Jurkat, Clone E6-1 (cell line): ENCODE data around the gene USP20.

Experiments used
- DNase-seq: peaks from one replicate; pipeline ENCODE4 v3.0.0-alpha.2; 2011; ENCODE audit warnings: low read depth, low spot score
- H3K4me3 ChIP-seq: 2 replicates; pipeline ENCODE4 v1.5.1; 2011; ENCODE audit warnings: mild to moderate bottlenecking, low read length, control low read depth, moderate library complexity

Gene USP20

DNA sequence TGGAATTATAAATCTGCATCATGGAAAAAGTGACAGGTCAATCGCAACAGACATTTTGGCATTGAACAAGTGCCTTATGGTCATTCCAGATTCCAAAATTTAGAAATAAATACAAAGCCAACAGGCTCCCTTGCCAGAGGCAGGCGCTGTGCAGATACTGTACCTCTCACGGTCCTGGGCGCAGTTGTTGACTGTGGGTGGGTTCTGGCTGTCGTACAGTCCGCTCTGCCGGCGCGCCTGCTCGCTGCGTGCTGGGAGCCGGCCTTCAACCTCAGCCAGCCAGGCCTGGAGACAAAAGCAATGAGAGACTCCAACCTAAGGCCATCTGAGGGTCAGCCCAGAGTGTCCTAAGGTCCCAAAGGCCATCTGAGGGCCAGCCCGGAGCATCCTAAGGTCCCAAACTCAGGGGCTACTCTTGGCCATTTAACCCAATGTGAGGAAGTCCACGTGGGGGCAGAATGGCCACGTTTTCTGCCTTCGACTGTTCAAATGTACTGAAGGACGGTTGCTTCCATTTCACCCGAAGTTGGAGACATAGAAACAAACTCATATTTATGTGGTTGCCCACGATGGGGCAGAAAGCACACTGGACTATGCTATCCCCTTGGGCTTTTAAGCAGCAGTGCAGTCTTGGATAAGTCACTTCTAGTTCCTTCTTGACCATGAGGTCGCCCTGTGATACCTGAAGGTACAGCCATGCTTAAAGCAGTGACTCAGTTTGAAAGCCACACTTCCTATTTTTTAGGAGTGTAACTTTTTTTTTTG, 65.2 kb downstream of the USP20 start:
- no peak overlapping the region for H3K4me3 ChIP-seq
- DNase-seq, result no peak

DNA sequence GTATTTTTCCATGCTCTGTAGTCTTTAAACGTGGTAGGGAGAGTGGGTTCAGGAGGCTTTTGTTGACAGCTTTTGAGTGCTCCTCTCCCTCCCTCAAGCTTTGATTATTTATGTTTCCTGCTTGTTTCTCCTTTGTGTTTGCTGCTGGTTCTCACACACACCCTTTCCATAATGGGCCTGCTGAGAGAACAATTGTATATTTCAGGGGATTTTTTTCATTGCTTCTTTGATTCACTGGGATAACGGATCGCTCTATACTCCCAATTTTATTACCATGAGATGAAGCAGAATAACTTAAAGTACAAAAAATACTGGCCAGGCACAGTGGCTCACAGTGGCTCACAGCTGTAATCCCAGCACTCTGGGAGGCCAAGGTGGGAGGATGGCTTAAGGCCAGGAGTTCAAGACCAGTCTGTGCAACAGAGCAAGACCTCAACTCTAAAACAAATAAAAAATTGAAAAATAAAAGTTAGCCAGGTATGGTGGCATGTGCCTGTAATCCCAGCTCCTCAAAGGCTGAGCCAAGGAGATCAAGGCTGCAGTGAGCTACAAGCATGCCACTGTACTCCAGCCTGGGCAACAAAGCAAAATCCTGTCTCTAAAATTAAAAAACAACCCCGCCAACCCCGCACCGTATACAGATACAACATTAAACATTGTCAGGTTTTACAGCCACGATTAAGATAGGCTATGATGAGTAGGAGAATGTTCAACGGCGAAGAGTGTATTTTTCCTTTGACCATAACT, 66.9 kb downstream of the USP20 start:
- no peak overlapping the region for H3K4me3 ChIP-seq
- DNase-seq, result no peak

DNA sequence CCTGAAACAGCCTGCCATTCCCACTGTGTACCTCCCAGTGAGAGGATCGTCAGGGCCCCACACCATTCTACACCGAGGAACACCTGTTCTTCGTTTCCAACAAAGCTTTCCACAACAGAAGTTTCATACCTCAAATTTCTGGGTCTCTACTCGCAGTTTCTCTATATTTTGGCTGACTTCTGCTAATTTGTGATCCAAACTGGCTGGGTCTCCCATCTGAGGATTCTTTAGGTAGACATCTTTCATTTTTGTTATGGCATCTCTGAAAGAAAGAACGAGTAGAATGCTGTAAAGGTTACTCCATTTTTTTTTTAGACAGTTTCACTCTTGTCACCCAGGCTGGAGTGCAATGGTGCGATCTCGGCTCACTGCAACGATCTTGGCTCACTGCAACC, 67.5 kb downstream of the USP20 start:
- no peak for DNase-seq
- no peak overlapping the region for H3K4me3 ChIP-seq

DNA sequence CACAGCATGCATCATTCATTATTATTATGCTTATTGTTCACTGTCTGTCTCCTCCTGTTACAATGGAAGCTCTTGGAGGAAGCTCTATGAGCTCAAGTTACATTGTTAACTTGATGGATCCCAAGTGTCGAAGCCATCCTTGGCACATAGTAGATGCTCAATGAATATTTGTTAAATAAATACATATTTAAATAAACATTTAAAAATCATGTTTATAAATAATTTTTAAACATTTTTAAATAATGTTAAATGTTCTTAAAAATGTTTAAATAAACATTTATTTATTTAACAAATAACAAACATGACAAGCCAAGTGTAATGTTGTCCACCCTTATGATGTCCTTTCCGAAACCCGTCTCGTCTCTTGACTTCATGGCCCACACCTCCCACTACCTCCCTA, 69.5 kb downstream of the USP20 start:
- no peak for DNase-seq

DNA sequence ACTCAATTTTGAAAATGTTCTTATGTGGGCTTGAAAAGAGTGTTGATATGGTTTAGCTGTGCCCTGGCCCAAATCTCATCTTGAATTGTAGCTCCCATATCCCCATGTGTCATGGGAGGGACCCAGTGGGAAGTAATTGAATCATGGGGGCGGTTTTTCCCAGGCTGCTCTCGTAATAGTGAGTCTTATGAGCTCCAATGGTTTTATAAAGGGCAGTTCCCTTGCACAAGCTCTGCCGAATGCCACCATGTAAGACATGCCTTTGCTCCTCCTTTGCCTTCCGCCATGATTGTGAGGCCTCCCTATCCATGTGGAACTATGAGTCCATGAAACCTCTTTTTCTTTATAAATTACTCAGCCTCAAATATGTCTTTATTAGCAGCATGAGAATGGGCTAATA, 71.0 kb downstream of the USP20 start:
- DNase-seq, result no peak
- H3K4me3 ChIP-seq, result no peak overlapping the region

More for the DNA sequence above, 69.5 kb downstream of the USP20 start:
- no peak overlapping the region for H3K4me3 ChIP-seq

DNA sequence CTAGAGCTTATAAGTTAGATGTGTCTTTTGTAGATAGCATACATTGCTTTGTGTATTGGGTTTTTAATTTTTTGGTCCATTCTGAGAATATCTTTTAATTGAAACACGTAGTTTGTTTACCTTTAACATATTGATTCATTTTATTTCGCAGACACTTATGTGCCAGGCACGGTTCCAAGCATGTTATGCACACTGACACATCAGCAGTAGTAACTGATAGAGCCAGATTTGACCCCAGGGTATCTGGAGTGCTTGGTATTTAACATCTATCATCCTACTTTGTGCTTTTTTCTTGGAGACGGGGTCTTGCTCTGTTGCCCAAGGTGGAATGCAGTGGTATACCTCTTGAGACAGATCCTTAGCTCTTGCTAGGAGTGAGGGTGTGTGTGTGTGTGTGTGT, 71.9 kb downstream of the USP20 start:
- H3K4me3 ChIP-seq, result no peak overlapping the region
- DNase-seq, result no peak

DNA sequence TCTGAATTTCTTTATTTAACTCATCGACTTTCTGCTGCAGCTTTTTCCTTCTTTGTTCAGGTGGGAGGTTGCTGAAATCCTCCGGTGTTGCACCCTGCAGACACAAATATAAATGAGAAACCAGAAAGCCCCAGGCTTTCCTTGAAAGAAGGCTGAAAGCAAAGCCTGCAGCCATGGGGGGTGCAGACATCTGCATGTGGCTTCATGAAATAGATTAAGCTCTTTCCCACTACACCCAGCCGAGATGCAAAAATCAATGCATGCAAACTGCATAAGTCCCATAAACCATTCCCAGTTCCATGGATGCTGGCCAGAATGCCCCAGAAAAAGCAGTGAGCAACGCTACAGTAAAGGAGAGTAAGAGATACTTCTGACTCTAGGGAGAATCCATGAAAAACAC, 73.6 kb downstream of the USP20 start:
- DNase-seq, result no peak
- no peak overlapping the region for H3K4me3 ChIP-seq

DNA sequence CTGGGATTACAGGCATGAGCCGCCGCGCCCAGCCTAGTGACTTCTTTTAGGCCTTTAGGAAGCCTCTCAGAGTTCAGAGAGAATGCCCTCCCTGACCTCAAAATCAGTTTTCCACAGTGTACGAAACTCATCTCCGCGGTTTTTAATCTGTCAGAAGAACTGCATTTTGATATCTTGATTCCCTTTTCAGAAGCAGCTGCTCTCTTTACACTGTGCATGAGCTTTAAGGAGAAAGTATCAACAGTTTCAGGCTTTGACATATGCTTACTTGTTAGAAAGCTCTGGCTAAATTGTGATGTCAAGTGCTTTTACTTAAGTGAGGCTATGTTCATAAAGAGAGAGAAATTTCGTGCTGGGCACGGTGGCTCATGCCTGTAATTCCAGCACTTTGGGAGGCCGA, 74.6 kb downstream of the USP20 start:
- H3K4me3 ChIP-seq, result no peak overlapping the region
- no peak for DNase-seq

DNA sequence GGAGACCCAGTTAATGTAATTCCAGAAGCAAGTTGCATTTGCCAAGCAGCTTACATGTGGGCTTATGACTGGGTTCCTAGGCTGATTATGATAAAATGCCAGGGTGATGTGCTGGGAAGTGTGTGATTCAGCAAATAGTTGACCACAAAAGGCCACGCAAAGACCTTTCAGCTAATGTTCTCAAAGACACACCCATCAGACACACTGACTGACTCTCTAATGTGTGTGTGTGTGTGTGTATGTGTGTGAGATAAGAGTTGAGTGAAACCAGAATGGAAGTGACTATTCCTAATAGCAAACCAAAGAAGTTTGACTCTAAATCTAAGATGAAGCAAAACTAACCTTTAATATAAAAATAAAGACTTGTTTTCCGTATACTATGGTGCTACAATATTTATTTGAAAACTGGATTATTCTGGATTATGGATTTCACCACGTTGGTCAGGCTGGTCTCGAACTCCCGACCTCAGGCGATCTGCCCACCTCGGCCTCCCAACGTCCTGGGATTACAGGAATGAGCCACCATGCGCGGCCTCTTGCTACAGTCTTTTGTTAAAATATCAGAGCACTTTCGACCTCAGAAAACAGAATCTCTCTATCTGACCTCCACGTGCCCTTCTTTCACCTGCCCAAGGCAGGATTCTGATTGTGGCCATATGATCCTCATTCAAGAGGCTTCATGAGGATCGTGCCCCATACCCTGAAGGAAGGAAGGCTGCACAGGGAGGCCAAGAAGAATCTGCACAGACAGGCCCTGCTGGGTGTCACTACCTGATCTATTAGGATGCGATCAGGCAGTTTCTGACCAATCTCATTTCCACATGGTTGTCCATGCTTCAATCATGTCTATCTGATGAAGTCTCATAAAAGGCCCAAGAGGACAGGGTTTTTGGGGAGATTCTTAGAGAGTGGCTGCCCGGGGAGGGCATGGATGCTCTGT, 75.6 kb downstream of the USP20 start:
- no peak for DNase-seq

DNA sequence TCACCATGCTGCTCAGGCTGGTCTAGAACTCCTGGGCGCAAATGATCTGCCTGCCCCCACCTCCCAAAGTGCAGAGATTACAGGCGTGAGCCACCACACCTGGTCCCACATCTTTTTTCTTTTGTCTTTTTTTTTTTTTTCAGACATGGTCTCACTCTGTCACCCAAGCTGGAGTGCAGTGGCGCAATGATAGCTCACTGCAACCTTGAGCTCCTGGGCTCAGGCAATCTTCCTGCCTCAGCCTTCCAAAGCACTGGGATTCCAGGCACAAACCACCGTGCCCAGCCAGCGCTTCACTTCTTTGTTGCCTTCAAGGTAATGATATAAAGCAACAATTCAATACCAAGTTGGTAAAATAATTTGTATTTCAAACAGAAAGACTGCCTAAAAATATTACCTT, 78.8 kb downstream of the USP20 start:
- no peak for DNase-seq
- no peak overlapping the region for H3K4me3 ChIP-seq

More for the DNA sequence above, 75.6 kb downstream of the USP20 start:
- H3K4me3 ChIP-seq, result no peak overlapping the region

DNA sequence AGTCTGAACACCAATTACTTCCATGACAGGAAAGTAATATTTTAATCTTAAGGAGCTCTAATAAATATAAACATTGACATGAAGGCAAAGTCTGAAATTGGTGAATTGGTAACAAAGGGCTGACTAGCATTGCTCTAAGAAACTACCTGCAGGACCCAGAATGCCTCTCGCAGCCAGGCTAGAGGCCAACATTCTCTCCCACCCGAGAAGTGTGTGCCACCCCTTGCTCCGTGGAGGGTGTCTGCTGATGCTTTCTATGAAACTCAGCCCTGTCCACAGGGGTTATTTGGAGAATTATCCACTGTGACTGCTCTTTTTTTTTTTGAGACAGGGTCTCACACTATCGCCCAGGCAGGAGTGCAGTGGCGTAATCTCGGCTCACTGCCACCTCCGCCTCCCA, 81.4 kb downstream of the USP20 start:
- DNase-seq, result no peak

DNA sequence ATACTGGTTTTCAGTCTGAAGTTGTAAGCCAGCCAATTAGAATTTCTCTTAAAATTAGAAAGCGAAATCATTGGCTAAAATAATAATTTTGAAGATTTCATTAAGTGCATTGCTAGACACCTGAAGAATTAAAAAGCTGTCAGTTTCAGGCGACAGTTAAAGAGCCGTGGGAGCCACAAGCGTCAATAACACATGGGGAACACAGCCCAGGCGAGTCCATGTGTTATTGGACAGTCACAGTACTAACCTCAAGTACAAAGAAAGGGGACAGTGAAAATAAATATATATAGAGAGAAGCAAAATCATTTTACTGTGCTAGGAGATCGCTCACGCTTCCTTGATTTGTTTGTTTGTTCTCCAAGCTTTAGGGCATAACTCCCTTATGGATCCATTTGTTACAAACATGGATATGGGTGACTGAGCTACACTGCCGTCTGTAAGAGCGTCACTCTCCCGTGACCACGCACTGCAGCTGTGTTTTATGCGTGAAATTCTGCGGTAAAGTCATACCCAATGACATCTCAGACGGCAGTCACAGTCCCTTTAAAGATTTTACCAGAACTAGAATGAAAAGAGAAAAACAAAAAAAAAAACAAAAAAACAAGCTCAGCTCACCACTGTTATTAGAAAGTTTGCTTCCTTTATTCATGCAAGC, 83.2 kb downstream of the USP20 start:
- DNase-seq, result no peak
- no peak overlapping the region for H3K4me3 ChIP-seq

More for the DNA sequence above, 81.4 kb downstream of the USP20 start:
- H3K4me3 ChIP-seq, result no peak overlapping the region

DNA sequence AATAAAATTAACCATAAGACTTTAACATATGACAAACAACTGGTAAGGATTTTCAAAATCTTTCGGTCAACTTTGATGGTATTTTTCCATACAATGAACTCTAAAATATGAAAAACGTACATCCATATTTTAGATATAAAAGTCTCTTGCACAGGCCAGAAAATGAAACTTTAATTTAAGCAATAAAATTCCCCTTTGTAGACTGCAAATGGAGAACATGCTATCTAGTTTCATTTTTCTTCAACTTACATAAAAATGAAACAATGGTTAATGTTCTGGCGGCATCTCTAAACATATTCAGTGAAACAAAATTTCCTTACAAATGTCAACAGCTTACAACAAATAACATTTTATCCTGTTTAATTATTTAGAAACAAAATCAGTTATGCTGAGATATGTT, 84.0 kb downstream of the USP20 start:
- no peak for DNase-seq
- H3K4me3 ChIP-seq, result no peak overlapping the region

DNA sequence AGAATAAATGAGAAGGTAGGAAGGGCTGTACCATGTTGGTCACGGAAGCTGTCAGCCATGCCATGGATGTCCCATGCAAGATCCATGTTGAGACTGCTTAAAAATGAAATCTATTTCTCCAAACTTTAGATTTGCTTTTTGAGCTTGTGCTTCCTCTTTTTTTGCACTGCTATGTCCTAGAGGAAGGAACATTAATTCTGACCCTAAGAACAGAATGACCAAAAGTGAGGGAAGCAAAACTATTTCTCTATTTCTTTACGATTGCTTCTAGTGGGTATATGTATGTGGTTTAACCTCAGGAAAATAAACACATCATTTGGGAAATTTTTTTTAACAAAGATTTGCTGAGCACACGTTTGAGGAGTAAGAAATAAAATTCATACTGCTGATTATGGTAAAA, 84.6 kb downstream of the USP20 start:
- DNase-seq, result no peak
- no peak overlapping the region for H3K4me3 ChIP-seq

DNA sequence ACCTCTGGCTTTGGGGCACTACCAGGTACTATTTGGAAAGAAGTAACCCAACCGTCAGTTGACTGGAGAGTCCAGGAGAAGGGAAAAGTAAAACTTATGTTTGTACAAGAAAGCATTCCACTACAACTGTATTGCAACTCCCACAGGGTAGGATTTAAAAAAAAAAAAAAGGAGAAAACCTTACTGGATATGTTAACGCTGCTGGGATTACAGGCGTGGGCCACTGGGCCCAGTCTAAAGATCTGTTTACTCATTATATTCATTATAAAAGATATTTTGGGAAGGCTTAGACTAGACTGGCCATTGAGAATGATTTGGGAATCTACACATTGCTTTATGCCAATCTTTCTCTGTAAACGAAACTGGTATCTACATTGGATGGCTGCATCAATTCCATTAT, 86.6 kb downstream of the USP20 start:
- DNase-seq, result no peak
- H3K4me3 ChIP-seq, result no peak overlapping the region

DNA sequence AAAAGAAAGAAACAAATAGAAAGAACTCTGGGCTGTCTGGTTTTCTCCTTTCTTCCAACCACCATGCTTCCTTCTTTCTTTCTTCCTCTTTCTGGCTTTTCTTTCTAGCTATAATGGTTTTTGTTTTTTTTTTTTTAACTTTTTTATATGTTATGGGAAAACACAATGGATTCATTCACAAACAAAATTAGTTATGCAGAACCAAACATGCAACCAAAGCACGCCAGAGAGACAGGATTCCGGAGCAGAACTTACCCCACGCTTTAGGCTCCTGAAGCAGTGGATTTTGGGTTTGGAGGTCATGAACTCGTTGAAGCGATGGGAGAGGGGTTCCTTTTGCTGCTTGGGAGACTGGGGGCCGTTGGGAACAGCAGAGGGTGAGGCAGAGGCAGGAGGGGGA, 88.3 kb downstream of the USP20 start:
- H3K4me3 ChIP-seq, result no peak overlapping the region
- no peak for DNase-seq

DNA sequence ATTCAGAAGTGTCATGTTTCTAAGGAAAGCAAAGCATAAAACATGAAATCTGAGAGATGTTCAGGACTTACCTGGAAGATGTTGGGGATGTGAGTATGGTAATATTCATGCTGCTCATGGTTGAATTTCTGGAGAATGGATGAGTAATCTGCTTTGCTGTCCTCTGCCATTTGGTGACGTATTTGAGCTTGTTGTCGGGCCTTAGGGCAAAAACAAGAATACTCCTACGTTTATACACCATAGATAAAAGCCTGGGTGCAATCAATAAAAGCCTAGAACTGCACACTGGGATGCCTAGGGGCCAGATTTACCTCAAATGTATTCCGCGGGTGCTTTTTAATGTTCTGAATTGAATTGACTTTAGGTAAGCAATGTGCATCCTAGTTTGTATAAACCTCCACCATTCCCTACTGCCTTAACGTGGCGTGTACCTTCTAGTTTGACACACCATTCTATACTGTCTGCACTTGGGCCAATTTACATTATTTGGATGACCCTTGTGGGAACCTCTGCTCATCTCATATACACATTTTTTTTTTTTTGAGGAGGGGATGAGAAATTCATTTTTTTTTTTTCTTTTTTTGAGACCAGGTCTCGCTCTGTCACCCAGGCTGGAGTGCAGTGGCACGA, 94.4 kb downstream of the USP20 start:
- DNase-seq, result no peak
- no peak overlapping the region for H3K4me3 ChIP-seq

DNA sequence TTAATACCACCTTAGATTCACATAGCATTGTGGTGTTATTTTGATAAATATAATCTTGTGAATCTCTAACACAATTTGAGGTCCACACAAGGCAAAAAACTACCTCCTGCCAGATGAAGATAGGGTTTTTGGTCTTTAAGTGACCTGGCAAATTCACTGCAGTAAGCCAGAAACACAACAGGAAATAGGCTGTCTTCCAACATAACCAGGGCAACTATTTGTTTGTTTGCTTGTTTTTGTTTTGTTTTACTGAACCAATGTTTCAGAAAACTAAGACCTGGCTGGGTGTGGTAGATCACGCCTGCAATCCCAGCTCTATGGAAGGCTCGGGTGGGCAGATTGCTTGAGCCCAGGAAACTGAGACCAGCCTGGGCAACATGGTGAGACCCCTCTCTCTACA, 95.5 kb downstream of the USP20 start:
- no peak overlapping the region for H3K4me3 ChIP-seq
- no peak for DNase-seq
